ENCODE measurements around the gene NAALADL2.

DNA sequence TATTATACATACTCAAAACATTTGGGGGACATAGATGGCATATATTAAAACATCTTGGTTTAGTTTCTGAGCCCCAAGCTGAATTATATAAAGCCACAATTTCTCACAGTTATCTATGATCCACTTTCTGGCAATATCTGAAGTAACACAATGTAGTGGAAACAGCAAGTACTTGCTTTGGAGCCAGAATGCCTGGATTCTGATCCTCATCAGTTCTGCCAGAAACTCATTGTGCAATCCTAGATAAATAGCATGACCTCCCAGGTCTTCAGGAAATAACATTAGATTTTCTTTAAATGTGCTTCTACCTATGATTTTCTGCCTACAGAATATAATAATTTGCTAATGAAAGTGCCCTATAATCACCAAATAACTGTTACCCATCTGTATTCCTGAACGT lies 544.9 kb downstream of the NAALADL2 start:
- TF ChIP-seq, protein P1, sequence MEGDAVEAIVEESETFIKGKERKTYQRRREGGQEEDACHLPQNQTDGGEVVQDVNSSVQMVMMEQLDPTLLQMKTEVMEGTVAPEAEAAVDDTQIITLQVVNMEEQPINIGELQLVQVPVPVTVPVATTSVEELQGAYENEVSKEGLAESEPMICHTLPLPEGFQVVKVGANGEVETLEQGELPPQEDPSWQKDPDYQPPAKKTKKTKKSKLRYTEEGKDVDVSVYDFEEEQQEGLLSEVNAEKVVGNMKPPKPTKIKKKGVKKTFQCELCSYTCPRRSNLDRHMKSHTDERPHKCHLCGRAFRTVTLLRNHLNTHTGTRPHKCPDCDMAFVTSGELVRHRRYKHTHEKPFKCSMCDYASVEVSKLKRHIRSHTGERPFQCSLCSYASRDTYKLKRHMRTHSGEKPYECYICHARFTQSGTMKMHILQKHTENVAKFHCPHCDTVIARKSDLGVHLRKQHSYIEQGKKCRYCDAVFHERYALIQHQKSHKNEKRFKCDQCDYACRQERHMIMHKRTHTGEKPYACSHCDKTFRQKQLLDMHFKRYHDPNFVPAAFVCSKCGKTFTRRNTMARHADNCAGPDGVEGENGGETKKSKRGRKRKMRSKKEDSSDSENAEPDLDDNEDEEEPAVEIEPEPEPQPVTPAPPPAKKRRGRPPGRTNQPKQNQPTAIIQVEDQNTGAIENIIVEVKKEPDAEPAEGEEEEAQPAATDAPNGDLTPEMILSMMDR (IDR thresholded peaks at IDR 0.05; ENCODE audit: low read length) = no peak
- TF ChIP-seq EZH2 (IDR thresholded peaks at IDR 0.05; ENCODE audit: borderline replicate concordance, low read length) = no peak

All from OCI-LY1 (cell line).